Left ventricle myocardium inferior (tissue), 1 donor: Measurements from ENCODE around the gene NEMP2. TPM values are rescaled to one million over a fixed set of nuclear protein-coding genes. Genes with fewer than 3 reads are reported as not detected.

Experiments
- DNase-seq: peaks from one replicate; pipeline ENCODE4 v3.0.0-alpha.2; 2020
- H3K27ac ChIP-seq: fragments of 200-600 bp; replicated peaks from 2 replicates; pipeline ENCODE4 v1.8.0; 2021
- H3K27me3 ChIP-seq: fragments of 200-600 bp; 2 replicates; pipeline ENCODE4 v1.8.0; 2021; ENCODE audit warnings: low read depth
- H3K36me3 ChIP-seq: fragments of 200-600 bp; 2 replicates; pipeline ENCODE4 v1.8.0; 2021
- H3K4me1 ChIP-seq: fragments of 200-600 bp; 2 replicates; pipeline ENCODE4 v1.8.0; 2021
- H3K4me3 ChIP-seq: fragments of 200-600 bp; 2 replicates; pipeline ENCODE4 v1.8.0; 2021; ENCODE audit warnings: mild to moderate bottlenecking, moderate library complexity
- H3K9me3 ChIP-seq: fragments of 200-600 bp; replicated peaks from 2 replicates; pipeline ENCODE4 v1.8.0; 2021
- CTCF ChIP-seq: fragments of 200-600 bp; IDR thresholded peaks from 2 replicates; pipeline ENCODE4 v1.8.0; 2021; ENCODE audit warnings: antibody characterized with exemption, mild to moderate bottlenecking, borderline replicate concordance
- intact Hi-C: fragments of 100-400 bp; cut with micrococcal nuclease; formaldehyde crosslinking; loops from one replicate; pipeline ENCODE4 v1.11.0; 2022
- total RNA-seq: library from RNA; stranded (reverse); fragmentation: NEBNext Ultra II Directional; extraction: Animal tissue kit (Norgen Biotek cat#: 25700); gene quantifications from one replicate; pipeline ENCODE4 v1.2.1, GENCODE V29; 2021
- donor health status: DM: no; HTN: yes; CAD: no; lungs with severe emphysema.

NEMP2 gene
- total RNA-seq, 1 donor from 2014 or later = 1.5 TPM

- Histone ChIP-seq H3K27ac (no peak overlapping the region), H3K27me3 (no peaks in the 10 kb centered on the region), H3K4me1 (peaks cover 68% of the 10 kb centered on the region), H3K9me3 (no peaks in the 10 kb centered on the region), H3K4me3 (no peak overlapping the region), H3K36me3 (no peaks in the 10 kb centered on the region)
- no peak for TF ChIP-seq CTCF
- intact Hi-C loops = loop anchor here (5.0 kb wide), 1 partner anchor 53 kb away; no protein-coding TSS in a partner anchor
- no peak for DNase-seq
These were observed 69.5 kb downstream of the NEMP2 start for GRCh38 chr2:190465060-190465459.

GRCh38 chr2:190462611-190463010 is 71.9 kb downstream of the NEMP2 start:
- Histone ChIP-seq H3K9me3 (no peaks in the 10 kb centered on the region), H3K4me3 (no peak overlapping the region), H3K4me1 (peaks cover 56% of the 10 kb centered on the region), H3K36me3 (peaks cover 3% of the 10 kb centered on the region), H3K27me3 (no peaks in the 10 kb centered on the region), H3K27ac (no peak overlapping the region)
- DNase-seq = no peak
- intact Hi-C loops = no loop called here
- no peak for TF ChIP-seq CTCF

GRCh38 chr2:190462181-190462580 is 72.3 kb downstream of the NEMP2 start:
- no peak for TF ChIP-seq CTCF
- Histone ChIP-seq H3K27ac (no peak overlapping the region), H3K4me1 (peaks cover 52% of the 10 kb centered on the region), H3K9me3 (no peaks in the 10 kb centered on the region), H3K36me3 (peaks cover 3% of the 10 kb centered on the region), H3K4me3 (no peak overlapping the region), H3K27me3 (no peaks in the 10 kb centered on the region)
- intact Hi-C loops = no loop called here
- DNase-seq = no peak

- H3K36me3 ChIP-seq = peaks cover 3% of the 10 kb centered on the region
- TF ChIP-seq CTCF = no peak
- no peaks in the 10 kb centered on the region for H3K9me3 ChIP-seq
- no peaks in the 10 kb centered on the region for H3K27me3 ChIP-seq
- intact Hi-C loops = no loop called here
- DNase-seq = no peak
- H3K27ac ChIP-seq = no peak overlapping the region
- H3K4me1 ChIP-seq = peaks cover 41% of the 10 kb centered on the region
- H3K4me3 ChIP-seq = no peak overlapping the region
These were observed 74.0 kb downstream of the NEMP2 start for GRCh38 chr2:190460487-190460886.

- Histone ChIP-seq H3K4me1 (peaks cover 35% of the 10 kb centered on the region), H3K36me3 (peaks cover 3% of the 10 kb centered on the region), H3K27ac (no peak overlapping the region), H3K9me3 (no peaks in the 10 kb centered on the region), H3K27me3 (no peaks in the 10 kb centered on the region), H3K4me3 (no peak overlapping the region)
- no peak for TF ChIP-seq CTCF
- DNase-seq = no peak
- intact Hi-C loops = no loop called here
These were observed 74.6 kb downstream of the NEMP2 start for GRCh38 chr2:190459881-190460280.
